Motor neuron (in vitro differentiated cells): ENCODE data around the gene COX17. TPM values are rescaled to one million over a fixed set of nuclear protein-coding genes. Genes with fewer than 3 reads are reported as not detected.

Experiments used
- ATAC-seq, 8 experiments: fragments of 200-7000 bp; cut with Tn5 transposase; replicated peaks in 6 of 8; 2 replicates each; pipeline ENCODE4 v1.8.0; 2021; ENCODE audit warnings: mild to moderate bottlenecking in 8 of 8, moderate library complexity in 8 of 8
- H3K27ac ChIP-seq, 2 donors: fragments of 250-450 bp; sonication (Bioruptor Pico); 2 replicates each; pipeline ENCODE4 v1.9.0; 2021; ENCODE audit warnings: antibody characterized with exemption in 2 of 2, mild to moderate bottlenecking in 2 of 2, moderate library complexity in 1 of 2
- H3K4me1 ChIP-seq, 2 donors: fragments of 250-450 bp; sonication (Bioruptor Pico); replicated peaks in 1 of 2; 2 replicates each; pipeline ENCODE4 v1.6.1; 2021; ENCODE audit warnings: antibody characterized with exemption in 2 of 2, mild to moderate bottlenecking in 2 of 2, moderate library complexity in 1 of 2
- H3K4me3 ChIP-seq, 5 donors: fragments of 250-450 bp; sonication (Bioruptor Pico); 2 replicates each; pipeline ENCODE4 v1.9.0; 2021; ENCODE audit warnings: antibody characterized with exemption in 5 of 5, mild to moderate bottlenecking in 5 of 5, moderate library complexity in 4 of 5
- WGBS, 10 experiments: fragments of 450-650 bp; shearing (Covaris generic); methylation state at CpG; one replicate each; pipeline ENCODE4 v1.0.0; 2022; 5-methylcytosine and 5-hydroxymethylcytosine counted together
- in situ Hi-C, 9 experiments: fragments of 400-800 bp; cut with MboI; loops; one replicate each; pipeline ENCODE4 v1.15.0; 2021; ENCODE audit warnings: low sequenced_read_pairs in 9 of 9, low pct_unique_long_range_greater_than_20kb in 2 of 9; ENCODE audit not compliant: unreplicated experiment in 9 of 9
- total RNA-seq, 8 experiments: library from RNA; unstranded; fragments of 300-600 nt; gene quantifications; 2 replicates each; pipeline versions ENCODE4 v1.2.3 to v1.2.4, GENCODE V29; 2022

COX17 gene
- total RNA-seq, 8 experiments from 2014 or later = 46.4 to 71.4 (median 54.9) TPM

DNA sequence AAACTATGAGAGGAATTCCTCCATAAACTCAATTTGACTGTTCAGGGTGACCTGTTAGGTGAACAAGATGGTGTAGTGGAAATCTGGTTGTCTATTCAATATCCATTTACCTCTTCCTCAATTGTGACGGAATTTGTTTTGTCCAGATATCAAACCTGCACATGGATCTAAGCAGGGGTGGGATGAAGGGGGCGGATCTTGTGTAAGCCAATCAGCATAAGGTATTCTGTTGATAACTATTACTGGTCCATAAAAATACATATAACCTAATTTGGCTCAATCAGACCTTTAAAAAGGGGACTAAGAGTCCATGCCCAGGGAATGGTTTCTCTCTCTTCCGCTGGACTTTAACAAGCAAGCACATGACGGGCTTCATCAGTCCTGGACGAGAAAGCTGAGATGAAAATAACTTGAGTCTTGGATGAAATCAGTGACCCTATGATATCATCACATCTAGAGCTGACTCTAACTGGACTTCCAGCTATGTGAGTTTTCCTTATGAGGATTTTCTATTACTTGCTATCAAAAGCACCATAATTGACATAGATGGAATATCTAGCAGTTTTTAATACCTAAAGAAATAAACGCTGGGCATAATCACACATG, 11.1 kb downstream of the COX17 start:
- no peaks in the 10 kb centered on the region for H3K4me1 ChIP-seq
- no peak overlapping the region for H3K27ac ChIP-seq
- in situ Hi-C loops = no loop called here
- 73 to 100% (median 93%) methylated on average over 2 to 6 of the region's 6 CpGs for WGBS, 10 experiments
- peak in 2 of 8 experiments; percentile 66 to 68 for ATAC-seq
- no peak overlapping the region for H3K4me3 ChIP-seq

DNA sequence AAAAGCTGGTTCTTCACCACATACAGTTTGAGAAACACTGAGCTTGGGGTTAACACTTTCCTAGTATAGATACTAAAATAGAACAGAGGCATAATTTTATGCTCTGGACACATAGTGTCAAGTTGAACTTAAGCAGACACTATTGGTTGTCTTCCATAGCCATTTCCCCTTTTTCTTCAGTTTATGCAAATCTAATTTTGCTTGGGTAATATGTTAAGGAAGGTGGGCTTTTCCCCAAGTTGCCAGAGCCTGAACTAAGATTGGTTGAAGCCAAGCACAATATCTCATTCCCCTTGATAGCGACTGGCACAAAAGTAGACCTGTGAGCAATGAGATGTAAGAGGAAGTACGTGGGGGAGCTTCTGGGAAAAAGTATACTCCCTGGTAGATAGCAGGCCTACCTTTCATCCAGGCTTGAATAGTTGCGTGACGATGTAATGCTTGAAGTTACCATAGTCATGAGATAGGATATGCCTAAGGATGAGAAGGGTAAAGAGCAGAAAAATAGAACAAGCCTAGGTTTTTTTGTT, 12.3 kb downstream of the COX17 start:
- in situ Hi-C loops = no loop called here
- H3K4me1 ChIP-seq = no peaks in the 10 kb centered on the region
- ATAC-seq = no peak
- 67 to 100% (median 84%) methylated on average over 1 to 4 of the region's 4 CpGs; no CpG with 5 or more reads in 1 of the 10 experiments for WGBS, 10 experiments
- no peak overlapping the region for H3K27ac ChIP-seq
- no peak overlapping the region for H3K4me3 ChIP-seq

GRCh38 chr3:119664370-119664769, 12.8 kb downstream of the COX17 start:
- Histone ChIP-seq H3K27ac (no peak overlapping the region), H3K4me3 (no peak overlapping the region), H3K4me1 (no peaks in the 10 kb centered on the region)
- in situ Hi-C loops = no loop called here
- 51 to 100% (median 71%) methylated on average over 1 to 4 of the region's 4 CpGs; no CpG with 5 or more reads in 2 of the 10 experiments for WGBS, 10 experiments
- ATAC-seq = no peak

DNA sequence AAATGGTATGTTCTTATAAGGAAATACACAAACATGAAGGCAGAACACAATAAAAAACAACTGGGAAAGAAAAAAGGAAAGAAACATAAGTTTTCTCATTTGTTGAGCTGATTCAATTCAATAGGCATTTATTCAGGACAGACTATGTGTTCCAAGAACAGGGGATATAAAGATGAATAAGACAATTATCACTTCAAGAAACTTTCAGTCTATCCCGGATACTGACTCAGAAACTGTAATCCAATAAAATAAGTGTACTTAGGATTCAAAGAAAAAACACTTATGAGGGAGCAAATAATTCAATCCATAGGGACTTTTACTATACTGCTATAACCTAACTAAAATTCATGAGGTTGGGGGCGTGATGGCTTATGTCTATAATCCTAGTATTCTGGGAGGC, 13.3 kb downstream of the COX17 start:
- Histone ChIP-seq H3K4me1 (no peaks in the 10 kb centered on the region), H3K27ac (no peak overlapping the region), H3K4me3 (no peak overlapping the region)
- WGBS, 10 experiments = 0 to 100% (median 80%) methylated on average over 1 to 2 of the region's 2 CpGs
- ATAC-seq = peak in 2 of 8 experiments; percentile 37 to 63
- in situ Hi-C loops = no loop called here

DNA sequence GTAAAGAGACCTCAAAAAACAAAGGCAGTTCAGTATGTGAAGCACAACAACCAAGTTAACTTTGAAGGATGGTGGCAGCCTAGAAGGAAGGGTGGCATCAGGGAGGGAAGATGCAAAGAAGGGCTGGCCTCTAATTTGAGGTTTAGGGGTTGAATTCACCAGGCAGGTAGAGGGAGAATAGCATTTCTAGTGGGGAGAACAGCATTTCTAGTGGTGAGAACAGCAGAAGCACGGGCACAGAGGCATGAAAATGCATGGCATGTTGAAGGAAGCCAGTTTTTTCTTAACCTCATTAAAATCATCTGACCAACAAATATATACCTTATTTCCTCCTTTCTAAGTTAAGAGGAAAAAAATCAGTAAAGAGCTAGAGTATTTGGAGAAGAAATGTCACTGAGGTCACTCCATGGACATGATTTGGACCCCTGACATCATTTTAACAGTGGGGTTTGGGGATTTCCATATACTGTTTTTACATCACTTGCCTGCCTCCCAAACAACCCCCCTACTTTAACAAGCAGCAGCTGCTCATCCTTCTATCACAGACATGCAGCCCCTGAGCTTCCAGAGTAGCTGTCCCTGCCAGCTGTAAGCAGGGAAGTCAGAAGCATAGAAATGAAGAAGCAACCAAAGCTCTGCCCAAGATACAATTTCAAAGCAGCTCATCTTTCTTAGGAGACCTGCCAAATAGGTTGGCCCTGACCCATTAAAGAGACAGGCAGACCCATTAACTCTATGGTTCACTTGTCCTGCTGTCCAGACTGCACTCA, 14.4 kb downstream of the COX17 start:
- peak in 2 of 8 experiments; percentile 54 to 72 for ATAC-seq

DNA sequence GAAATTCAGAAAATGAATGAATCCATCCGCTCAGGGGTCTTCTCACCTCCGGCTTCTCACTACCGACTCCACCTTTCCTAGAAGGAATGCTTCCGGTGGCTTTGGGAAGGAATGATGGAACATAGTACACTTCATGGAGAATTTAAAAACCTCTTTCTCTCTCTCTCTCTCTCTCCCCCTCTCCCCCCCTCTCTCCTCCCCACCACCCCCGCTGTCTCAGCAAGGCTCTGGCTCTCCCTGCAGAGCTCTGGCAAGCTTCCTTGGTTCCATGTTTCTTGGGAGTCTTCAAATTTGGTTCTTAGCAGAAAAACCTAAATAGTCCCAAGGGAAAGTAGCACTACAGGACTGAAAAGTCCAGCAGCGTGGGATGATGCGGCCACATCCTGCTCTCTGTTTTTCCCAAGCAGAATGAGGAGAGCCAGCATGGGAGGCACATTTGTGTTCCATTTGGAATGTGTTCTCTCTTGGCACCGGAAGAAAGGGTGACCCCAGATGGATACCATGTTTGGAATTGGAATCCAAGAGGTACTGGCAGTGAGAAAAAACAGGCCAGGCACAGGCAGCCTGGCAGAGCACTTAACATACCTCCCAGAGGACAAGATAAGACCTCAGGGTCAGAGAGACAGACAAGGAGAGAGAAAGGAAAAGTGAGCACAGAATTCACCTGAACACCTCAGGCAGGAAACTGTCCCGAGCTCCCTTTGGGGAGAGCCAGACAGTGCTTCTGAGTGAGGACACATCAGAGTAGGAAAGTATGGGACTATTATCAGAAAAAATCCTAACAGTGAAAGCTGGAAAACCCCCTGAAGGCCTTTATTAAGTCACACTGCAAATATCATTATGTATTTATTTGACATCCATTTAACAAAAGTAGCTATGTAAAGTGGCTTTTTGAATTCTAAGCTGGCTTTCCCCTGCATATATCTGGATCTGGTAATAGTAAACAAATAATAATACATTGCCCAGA, 16.4 kb downstream of the COX17 start, which contains the start of gene POPDC2:
TSS of gene POPDC2 (minus strand) at position 116 of the 967 bp plus-strand sequence. CDS start 166 bp downstream, outside the sequence.
- 17 to 100% (median 95%) methylated on average over 1 to 5 of the region's 9 CpGs; no CpG with 5 or more reads in 1 of the 10 experiments for WGBS, 10 experiments
- in situ Hi-C loops = no loop called here
- no peak for ATAC-seq
- no peak within 1 kb of the TSS for H3K4me3 ChIP-seq
- no peak within 1 kb of the TSS for H3K27ac ChIP-seq
- H3K4me1 ChIP-seq = no peaks in the 10 kb centered on the region

More for the DNA sequence above, 14.4 kb downstream of the COX17 start:
- Histone ChIP-seq H3K4me3 (no peak overlapping the region), H3K4me1 (no peaks in the 10 kb centered on the region), H3K27ac (no peak overlapping the region)
- in situ Hi-C loops = no loop called here
- 0 to 100% (median 50%) methylated on average over 1 of the region's 1 CpG; no CpG with 5 or more reads in 1 of the 10 experiments for WGBS, 10 experiments

GRCh38 chr3:119659606-119660291, 17.5 kb downstream of the COX17 start:
- H3K4me3 ChIP-seq = no peak overlapping the region
- no peaks in the 10 kb centered on the region for H3K4me1 ChIP-seq
- in situ Hi-C loops = no loop called here
- WGBS, 10 experiments = 40 to 100% (median 69%) methylated on average over 1 to 6 of the region's 9 CpGs; no CpG with 5 or more reads in 2 of the 10 experiments
- H3K27ac ChIP-seq = no peak overlapping the region
- ATAC-seq = no peak

DNA sequence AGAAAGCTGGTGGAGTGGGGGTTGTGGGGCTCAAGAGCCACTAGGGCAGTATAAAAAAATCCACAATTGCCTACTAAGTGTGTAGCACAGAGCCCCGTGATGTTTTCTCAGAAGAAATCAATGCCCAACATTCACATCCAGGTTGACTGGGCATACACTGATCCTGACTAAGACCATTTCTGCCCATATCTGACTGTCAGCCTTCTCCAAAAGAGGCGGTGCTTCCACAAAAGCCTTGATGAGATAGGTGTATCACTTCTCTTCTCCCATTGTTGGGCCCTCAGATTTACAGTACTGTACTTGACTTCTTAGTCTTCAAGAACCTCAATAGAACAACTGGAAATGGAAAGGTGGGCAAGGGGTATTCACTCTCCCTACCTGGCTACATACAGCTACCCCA, 18.2 kb downstream of the COX17 start:
- Histone ChIP-seq H3K4me1 (no peaks in the 10 kb centered on the region), H3K4me3 (no peak overlapping the region), H3K27ac (no peak overlapping the region)
- ATAC-seq = no peak
- in situ Hi-C loops = no loop called here
- 50 to 100% (median 83%) methylated on average over 1 to 2 of the region's 2 CpGs; no CpG with 5 or more reads in 2 of the 10 experiments for whole genome bisulfite sequencing, 10 experiments

DNA sequence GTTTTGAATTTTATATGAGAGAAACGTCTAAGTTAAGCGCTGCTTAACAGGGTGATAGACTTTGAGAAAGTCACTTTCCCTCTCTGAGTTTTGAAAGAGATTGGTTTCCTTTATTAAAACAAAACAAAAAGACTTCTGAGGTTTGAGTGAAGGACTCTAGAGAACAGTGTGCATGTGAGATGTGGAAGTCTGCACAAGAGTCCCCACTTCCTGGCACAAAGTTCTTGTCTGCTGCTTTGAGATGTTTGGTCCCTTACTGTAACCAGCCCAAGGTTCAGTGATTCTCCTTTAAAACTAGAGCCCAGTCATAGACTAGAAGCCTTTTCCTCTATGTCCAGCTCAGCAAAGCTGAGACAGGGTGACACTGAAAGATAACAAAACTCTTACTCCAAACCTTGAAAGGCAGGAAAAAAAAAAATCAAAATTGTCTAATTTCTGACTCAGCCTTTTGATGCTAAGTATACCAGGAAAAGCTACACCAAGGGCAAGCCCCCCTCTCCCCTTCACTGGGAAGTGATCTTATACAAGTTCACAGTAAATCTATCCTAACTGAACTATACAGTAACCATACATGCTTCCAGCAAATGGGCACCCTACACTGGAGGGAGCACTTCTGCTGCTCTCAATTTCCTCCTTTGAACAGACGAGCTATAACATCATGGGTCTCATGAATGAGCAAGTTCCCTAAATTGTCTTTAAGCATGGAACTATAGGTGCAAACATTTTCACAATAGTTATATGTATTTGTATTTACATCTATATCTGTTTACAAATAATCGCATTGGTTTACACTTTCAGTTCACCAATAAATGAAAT, 19.1 kb downstream of the COX17 start:
- WGBS, 10 experiments = 40 to 100% (median 81%) methylated on average over 1 to 4 of the region's 4 CpGs
- in situ Hi-C loops = no loop called here

DNA sequence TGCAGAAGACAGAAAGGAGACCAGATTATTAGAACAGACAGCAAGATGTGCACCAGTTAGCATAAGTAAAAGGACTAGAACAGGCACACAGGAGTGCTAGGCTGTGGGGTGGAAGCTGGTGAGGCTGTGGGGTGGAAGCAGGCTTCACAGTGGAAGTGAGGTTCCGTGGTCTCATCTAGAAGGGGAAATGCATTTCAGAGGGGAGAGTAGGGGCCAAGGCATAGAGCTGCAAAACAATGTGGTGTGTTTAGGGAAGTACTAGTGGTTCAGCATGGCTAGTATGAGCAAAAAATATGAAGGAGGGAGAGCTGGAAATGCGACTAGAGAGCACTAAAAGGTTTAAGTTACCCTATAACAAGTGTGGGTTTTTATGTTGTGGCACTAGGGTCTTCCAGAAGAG, 23.3 kb downstream of the COX17 start:
- no peak for ATAC-seq
- no peaks in the 10 kb centered on the region for H3K4me1 ChIP-seq
- H3K27ac ChIP-seq = no peak overlapping the region
- in situ Hi-C loops = no loop called here
- no peak overlapping the region for H3K4me3 ChIP-seq
- 0 to 86% (median 40%) methylated on average over 1 to 2 of the region's 2 CpGs; no CpG with 5 or more reads in 1 of the 10 experiments for WGBS, 10 experiments

More for the DNA sequence above, 19.1 kb downstream of the COX17 start:
- ATAC-seq = no peak
- no peak overlapping the region for H3K27ac ChIP-seq
- H3K4me1 ChIP-seq = no peaks in the 10 kb centered on the region
- no peak overlapping the region for H3K4me3 ChIP-seq

- ATAC-seq = no peak
- no peak overlapping the region for H3K4me3 ChIP-seq
- in situ Hi-C loops = no loop called here
- peaks cover 0 to 4% of the 10 kb centered on the region in 2 donors for H3K4me1 ChIP-seq
- H3K27ac ChIP-seq = no peak overlapping the region
- WGBS, 10 experiments = 69 to 93% (median 80%) methylated on average over 1 to 5 of the region's 7 CpGs; no CpG with 5 or more reads in 3 of the 10 experiments
Observed at GRCh38 chr3:119652306-119653033, 24.7 kb downstream of the COX17 start.
